NCI-H2196 (cell line): ENCODE results near the gene ADAMTS6.

ENCODE experiments used
- DNase-seq: peaks from one replicate; lab custom pipeline; 2025; ENCODE audit not compliant: unreplicated experiment; lab: John Stamatoyannopoulos, UW

ADAMTS6 gene

GRCh38 chr5:65150599-65151304 lies 331.0 kb downstream of the ADAMTS6 start:
- no peak for DNase-seq

GRCh38 chr5:65149827-65150226 lies 331.9 kb downstream of the ADAMTS6 start:
- no peak for DNase-seq

GRCh38 chr5:65144136-65144871 lies 337.4 kb downstream of the ADAMTS6 start:
- DNase-seq: no peak

- no peak for DNase-seq
Measured at GRCh38 chr5:65142511-65143011, 339.2 kb downstream of the ADAMTS6 start.

GRCh38 chr5:65142016-65142415 lies 339.7 kb downstream of the ADAMTS6 start:
- DNase-seq: no peak

GRCh38 chr5:65141493-65141892 lies 340.2 kb downstream of the ADAMTS6 start:
- DNase-seq: no peak

GRCh38 chr5:65137631-65138030 lies 344.1 kb downstream of the ADAMTS6 start:
- DNase-seq: no peak

- DNase-seq: no peak
Measured at GRCh38 chr5:65133477-65134110, 348.1 kb downstream of the ADAMTS6 start.

GRCh38 chr5:65132386-65132785 lies 349.3 kb downstream of the ADAMTS6 start:
- DNase-seq: no peak

- no peak for DNase-seq
Measured at GRCh38 chr5:65128226-65128625, 353.5 kb downstream of the ADAMTS6 start.

GRCh38 chr5:65127161-65127901 lies 354.4 kb downstream of the ADAMTS6 start:
- DNase-seq: no peak

GRCh38 chr5:65126542-65127069 lies 355.1 kb downstream of the ADAMTS6 start:
- no peak for DNase-seq

GRCh38 chr5:65125591-65126541 lies 355.9 kb downstream of the ADAMTS6 start:
- no peak for DNase-seq

- no peak for DNase-seq
Measured at GRCh38 chr5:65121880-65122436, 359.8 kb downstream of the ADAMTS6 start.

- peak; percentile 14 for DNase-seq
Measured at GRCh38 chr5:65120371-65120967, 361.3 kb downstream of the ADAMTS6 start.

- DNase-seq: no peak
Measured at GRCh38 chr5:65117525-65117924, 364.2 kb downstream of the ADAMTS6 start.

GRCh38 chr5:65113771-65114170 lies 367.9 kb downstream of the ADAMTS6 start:
- no peak for DNase-seq

GRCh38 chr5:65111961-65112658 lies 369.6 kb downstream of the ADAMTS6 start:
- DNase-seq: no peak
